Esophagus muscularis mucosa (tissue), 3 donors: ENCODE measurements around the gene TANC1.

Experiments used
- POLR2A ChIP-seq: fragments of 450-650 bp; IDR thresholded peaks from one replicate; pipeline ENCODE4 v1.6.1; 2017; ENCODE audit warnings: antibody characterized with exemption, moderate library complexity, mild to moderate bottlenecking, low read depth
- TF ChIP-seq, protein P1 (sequence below), 3 experiments: fragments of 200-600 bp in 2 of 3; fragments of 450-650 bp in 1 of 3; sonication (generic) in 2 of 3; IDR thresholded peaks; one replicate each; pipeline ENCODE4 v1.5.1; 2017 to 2019; ENCODE audit warnings: antibody characterized with exemption in 3 of 3, mild to moderate bottlenecking in 2 of 3, moderate library complexity in 1 of 3

DNA sequence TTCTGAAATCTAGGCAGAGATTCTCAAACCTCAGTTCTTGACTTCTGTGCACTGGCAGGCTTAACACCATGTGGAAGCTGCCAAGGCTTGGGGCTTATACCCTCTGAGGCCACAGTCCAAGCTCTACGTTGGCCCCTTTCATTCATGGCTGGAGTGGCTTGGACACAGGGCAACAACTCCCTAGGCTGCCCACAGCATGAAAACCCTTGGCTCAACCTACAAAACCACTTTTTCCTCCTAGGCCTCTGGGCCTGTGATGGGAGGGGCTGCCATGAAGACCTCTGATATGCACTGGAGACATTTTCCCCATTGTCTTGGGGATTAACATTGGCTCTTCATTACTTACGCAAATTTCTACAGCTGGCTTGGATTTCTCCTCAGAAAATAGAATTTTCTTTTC is 46.7 kb downstream of the TANC1 start:
- no peak for TF ChIP-seq POLR2A
- TF ChIP-seq, protein P1, sequence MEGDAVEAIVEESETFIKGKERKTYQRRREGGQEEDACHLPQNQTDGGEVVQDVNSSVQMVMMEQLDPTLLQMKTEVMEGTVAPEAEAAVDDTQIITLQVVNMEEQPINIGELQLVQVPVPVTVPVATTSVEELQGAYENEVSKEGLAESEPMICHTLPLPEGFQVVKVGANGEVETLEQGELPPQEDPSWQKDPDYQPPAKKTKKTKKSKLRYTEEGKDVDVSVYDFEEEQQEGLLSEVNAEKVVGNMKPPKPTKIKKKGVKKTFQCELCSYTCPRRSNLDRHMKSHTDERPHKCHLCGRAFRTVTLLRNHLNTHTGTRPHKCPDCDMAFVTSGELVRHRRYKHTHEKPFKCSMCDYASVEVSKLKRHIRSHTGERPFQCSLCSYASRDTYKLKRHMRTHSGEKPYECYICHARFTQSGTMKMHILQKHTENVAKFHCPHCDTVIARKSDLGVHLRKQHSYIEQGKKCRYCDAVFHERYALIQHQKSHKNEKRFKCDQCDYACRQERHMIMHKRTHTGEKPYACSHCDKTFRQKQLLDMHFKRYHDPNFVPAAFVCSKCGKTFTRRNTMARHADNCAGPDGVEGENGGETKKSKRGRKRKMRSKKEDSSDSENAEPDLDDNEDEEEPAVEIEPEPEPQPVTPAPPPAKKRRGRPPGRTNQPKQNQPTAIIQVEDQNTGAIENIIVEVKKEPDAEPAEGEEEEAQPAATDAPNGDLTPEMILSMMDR (IDR thresholded peaks at IDR 0.05), result no peak
